Adrenal gland (tissue), 5 donors: ENCODE measurements around the gene LHX4.

Source experiments
- CTCF ChIP-seq, 6 experiments: fragments of 450-650 bp in 4 of 6; fragments of 200-600 bp in 2 of 6; sonication (generic) in 1 of 6; IDR thresholded peaks; 1 replicate in 5 of 6; 2 replicates in 1 of 6; pipeline versions ENCODE4 v1.5.1 to v1.8.0; 2016 to 2021; ENCODE audit warnings: antibody characterized with exemption in 6 of 6, mild to moderate bottlenecking in 2 of 6, moderate library complexity in 1 of 6
- POLR2A ChIP-seq, 2 donors: fragments of 450-650 bp; IDR thresholded peaks; one replicate each; pipeline ENCODE4 v1.6.1; 2017; ENCODE audit warnings: antibody characterized with exemption in 2 of 2, mild to moderate bottlenecking in 2 of 2, moderate library complexity in 1 of 2
- donor health status: DM: no; HTN: no; CAD: no.

- no peak for TF ChIP-seq POLR2A (IDR thresholded peaks at IDR 0.05)
- no peak for TF ChIP-seq CTCF (IDR thresholded peaks at IDR 0.05)
These were observed 25.7 kb downstream of the LHX4 start for GRCh38 chr1:180255536-180256340.
